GM19239 (cell line): Measurements from ENCODE around the gene PDZK1.
"Not testable (repeated sequence)": the region's sequence is repeated elsewhere in the genome, so short reads cannot be mapped to it uniquely, and the experiment has no call there.

Source experiments
- DNase-seq: peaks from one replicate; pipeline ENCODE4 v3.0.0; 2011; ENCODE audit warnings: low spot score; ENCODE audit not compliant: insufficient read length
- FAIRE-seq: peaks from 2 replicates; lab custom pipeline; 2011; peaks lifted over from hg19 to GRCh38; lab: Jason Lieb, UNC

Gene PDZK1

DNA sequence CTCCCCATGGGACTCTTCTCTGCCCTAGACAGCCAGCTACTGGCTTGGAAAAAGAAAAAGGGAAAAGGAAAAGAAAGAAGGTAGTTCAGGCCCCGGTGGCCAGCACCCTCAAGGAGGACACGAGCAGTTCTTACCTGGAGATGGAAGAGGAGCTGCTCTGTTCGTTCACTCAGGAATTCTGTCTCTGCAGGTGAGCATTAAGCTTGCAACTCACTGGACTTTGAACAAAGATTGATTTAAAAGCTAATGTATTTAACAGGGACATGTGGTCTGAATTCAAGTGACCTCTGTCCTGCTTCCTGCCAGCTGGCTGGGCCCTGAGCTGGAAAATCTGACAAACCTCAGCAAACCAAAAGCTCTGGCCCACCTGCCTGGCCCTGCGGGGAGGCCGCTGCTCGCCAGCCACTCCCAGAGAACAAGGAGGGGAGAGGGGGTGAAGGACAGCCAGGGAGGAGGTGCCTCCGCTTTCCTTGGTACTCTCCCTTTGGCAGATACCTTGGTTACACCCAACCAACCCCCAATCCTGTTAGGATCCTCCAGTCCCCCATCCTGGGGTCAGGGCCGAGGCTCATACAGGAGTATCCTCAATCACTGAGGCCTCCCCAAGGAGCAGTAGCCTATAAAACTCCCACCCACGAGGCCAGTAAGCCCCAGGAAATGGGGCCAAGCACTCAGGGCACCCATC is at the start of gene PDZK1:
PDZK1 (minus strand) TSS at position 186 of the 685 bp plus-strand sequence. CDS start 19,347 bp downstream, outside the sequence.
- no peak for FAIRE-seq
- no peak for DNase-seq

DNA sequence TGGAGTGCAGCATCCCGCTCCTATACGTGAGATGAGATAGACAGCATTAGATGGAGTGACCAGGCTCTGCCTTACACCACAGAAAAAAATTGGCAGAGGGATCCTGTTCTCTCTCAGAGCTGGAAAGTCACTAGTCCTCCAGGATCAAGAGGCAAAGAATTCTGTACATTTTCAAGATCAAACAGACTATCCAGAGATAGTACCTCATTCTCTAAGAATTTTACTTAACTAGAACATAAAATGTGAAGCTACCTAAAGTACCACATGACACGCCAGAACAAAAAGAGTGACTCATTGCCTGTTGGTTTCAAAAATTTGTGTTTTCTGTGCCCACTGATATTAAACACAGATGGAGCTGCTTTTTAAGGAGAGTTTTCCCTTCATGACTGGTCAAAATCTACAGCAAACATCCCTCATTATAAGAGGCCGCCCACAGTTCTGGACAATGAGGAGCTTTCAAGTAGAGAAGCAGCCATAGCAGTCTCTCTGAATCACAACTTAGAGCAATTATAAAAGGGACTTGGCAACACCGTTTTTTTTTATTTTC is 44.4 kb upstream of the PDZK1 start:
- FAIRE-seq (no peak), DNase-seq (no peak)

- FAIRE-seq (no peak), DNase-seq (no peak)
These were observed 43.3 kb upstream of the PDZK1 start for GRCh38 chr1:145750426-145750825.

DNA sequence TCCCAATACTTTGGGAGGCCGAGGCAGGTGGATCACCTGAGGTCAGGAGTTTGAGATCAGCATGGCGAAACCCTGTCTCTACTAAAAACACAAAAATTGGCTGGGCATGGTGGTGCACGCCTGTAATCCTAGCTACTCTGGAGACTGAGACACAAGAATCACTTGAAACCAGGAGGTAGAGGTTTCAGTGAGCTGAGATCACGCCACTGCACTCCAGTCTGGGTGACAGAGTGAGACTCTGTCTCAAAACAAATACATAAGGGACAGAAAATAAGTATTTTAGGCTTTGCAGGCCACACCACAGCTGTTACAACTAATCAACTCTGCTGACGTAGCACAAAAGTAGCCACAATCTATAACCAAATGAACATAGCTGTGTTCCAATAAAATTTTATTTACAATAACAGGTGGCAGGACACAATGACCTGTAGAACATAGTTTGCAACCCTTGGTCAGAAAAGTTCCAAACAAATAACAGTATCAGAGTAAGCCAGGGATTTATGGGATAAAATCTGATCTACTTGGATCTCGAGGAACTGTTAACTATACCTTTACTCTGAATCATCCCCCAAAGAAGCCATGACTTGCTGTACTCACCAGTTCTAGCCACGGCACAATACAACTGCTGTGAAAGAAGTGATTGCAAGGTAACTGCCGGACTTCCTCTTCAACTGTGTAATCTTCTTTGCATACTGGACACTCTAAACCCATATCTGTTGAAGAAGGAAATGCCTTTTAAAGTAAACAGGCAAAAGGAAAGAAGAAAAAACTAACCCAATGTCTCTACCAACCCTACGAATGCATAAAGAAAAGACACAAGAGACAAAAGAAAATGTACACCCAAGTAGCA is 40.5 kb upstream of the PDZK1 start:
- FAIRE-seq: peak; percentile 63

GRCh38 chr1:145740269-145740668 is 33.1 kb upstream of the PDZK1 start:
- no peak for FAIRE-seq
- no peak for DNase-seq

More for the DNA sequence above, 40.5 kb upstream of the PDZK1 start:
- DNase-seq: no peak

DNA sequence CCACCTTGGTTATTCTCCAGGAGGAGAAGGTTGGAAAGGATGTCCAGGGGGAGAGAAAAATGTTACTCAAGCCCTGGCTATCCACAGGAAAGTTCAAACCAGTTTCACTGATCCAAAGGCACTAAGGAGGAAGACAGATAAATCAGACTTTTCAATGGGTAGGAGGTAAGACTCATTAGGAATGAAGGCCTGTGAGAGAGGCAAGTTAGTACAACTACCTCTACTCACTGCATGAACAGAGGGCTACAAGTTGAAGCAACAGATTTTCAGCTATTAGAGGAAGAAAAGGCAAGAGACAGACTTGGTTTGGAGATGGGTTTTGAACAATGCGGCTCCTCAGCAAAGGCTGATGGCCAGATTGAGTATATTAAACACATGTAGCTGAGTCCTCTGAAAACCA is 29.0 kb upstream of the PDZK1 start:
- FAIRE-seq (no peak), DNase-seq (no peak)

DNA sequence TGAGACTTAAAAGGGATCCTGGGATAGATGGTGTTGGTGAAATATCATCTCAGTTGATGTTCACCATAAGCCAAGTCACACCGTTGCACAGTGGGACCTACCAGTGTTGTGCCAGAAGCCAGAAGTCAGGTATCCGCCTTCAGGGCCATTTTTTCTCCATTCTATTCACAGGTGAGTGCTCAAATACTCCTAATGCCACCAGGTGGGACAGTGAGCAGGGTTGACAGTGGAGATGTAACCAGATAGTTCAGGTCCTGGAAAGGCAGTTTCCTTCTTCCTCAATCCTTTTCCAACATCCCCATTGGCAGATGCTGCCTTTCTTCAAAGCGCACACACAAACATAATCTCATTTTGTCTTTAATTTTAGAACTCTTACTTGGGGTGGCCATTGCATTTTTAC is 23.7 kb upstream of the PDZK1 start:
- FAIRE-seq: no peak
- DNase-seq: no peak

- FAIRE-seq (no peak), DNase-seq (no peak)
These were observed 23.3 kb upstream of the PDZK1 start for GRCh38 chr1:145730467-145730866.

DNA sequence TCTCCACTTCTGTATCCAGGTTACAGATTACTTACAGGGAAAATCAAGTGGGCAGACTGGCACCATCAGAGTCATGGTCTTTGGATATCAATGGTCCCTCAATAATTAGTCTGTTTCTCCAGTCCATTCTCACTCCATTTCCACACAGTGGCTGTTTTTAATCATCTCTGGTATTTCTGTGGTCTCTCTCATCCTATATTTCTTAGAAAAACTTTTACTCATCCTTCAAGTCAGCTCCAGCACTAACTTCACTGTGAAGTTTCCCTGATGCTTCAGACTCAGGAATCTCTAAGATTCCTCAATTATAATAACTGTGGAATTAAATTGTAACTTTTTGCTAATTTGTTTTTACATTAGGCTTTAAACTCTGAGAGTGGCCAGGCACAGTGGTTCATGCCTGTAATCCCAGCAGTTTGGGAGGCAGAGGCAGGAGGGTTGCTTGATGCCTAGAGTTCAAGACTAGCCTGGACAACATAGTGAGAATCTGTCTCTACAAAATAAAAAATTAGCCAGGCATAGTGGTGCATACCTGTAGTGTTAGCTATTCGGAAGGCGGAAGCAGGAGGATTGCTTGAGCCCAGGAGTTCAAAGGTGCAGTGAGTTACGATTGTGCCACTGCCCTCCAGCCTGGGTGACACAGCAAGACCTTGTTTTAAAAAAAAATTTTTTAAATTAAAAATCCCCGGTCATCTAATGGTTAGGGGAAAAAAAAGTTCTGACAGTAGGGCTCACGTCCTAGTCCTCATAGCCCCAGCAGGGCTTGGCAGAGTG is 22.7 kb upstream of the PDZK1 start:
- DNase-seq (no peak), FAIRE-seq (no peak)

DNA sequence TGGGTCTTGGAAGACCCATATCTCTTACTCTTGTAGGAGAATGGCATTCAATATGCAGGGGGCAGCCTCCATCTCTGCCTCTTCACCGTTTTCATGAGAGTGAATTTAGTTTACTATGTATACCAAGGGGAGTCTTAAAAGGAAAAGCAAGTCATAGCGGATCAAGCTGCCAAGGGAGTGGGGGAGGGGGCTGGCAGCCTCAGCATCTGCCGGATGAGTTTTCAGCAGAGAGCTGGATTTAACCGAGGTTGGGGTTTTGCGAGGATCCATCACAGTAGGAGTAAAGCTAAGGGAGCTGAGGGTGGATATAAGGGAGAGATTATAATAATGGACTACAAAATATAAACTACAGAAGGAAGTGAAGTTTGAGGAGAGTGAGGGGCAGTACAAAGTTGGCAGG is 22.0 kb upstream of the PDZK1 start:
- DNase-seq: no peak
- no peak for FAIRE-seq

DNA sequence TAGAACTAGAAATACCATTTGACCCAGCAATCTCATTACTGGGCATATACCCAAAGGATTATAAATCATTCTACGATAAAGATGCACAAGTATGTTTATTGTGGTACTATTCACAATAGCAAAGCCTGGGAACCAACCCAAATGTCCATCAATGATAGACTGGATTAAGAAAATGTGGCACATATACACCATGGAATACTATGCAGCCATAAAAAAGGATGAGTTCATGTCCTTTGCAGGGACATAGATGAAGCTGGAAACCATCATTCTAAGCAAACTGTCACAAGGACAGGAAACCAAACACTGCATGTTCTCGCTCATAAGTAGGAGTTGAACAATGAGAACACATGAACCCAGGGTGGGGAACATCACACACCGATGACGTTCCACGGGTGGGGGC is 19.0 kb upstream of the PDZK1 start:
- not testable (repeated sequence) for FAIRE-seq, DNase-seq

DNA sequence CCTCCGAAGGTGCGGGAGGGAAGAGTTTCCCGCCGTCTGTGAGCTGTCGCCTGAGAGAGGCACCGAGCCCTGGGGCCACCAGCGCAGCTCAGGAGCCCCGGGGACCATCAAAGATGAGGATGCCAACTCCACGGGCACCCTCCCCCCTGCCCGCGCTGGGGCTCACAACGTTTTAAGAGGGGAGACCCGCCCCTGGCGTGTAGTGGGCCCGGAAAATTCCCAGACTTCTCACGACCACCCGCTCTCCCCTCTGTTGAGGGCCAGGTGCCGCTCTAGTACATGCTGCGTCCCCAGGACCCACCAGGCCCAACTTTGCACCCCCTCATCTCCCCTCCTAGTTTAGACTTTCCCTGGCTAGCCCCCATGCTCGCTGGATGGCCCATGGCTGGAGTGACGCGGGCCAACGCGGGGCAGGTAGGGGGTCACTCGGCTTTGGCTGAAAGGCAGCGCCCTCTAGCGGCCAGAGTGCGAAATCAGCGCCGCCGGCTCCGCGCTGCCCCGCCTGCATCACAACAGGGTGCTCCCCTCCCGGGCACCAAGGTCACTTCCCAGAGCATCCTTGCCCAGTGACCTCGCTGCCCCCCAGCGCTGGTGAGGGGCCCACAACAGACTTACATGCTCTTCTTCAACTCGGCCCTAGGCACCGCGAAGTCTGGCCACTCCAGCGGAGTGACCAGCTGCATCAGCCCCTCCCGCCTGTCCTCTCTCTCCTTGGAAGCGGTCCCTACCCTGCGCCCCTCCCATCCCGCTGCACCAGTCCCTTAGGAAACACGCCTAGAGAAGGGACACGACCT is 13.9 kb upstream of the PDZK1 start:
- DNase-seq (peak; percentile 58), FAIRE-seq (no peak)

- FAIRE-seq: no peak
- DNase-seq: no peak
These were observed 13.3 kb upstream of the PDZK1 start for GRCh38 chr1:145720556-145720877.

- no peak for FAIRE-seq
- no peak for DNase-seq
These were observed 12.3 kb upstream of the PDZK1 start, which contains the start of gene CD160 for GRCh38 chr1:145719230-145720079. Gene CD160, plus strand, starts transcription at chr1:145719499. Its CDS starts 8,829 bp downstream, at chr1:145728328.

- DNase-seq, FAIRE-seq: not testable (repeated sequence)
These were observed 11.3 kb upstream of the PDZK1 start for GRCh38 chr1:145718465-145718864.

DNA sequence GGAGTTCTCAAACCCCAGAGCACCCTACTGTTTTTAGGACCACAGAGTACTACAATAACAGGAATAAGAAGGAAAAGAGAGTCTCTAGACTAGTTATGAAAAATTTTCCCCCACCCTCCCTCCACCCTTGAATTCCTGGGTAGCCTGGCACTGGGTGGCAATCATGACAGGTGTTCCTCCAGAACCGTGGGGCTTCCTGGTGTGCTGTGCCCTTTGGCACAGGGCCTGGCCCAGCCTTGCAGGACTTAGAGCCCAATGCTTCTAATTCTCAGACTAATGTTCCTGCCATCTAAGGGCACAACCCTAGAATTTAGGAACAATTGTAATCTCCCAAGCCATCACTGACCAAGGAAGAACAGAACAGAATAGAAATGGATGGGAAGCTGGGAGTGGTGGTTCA is 10.7 kb upstream of the PDZK1 start:
- DNase-seq: no peak
- no peak for FAIRE-seq

GRCh38 chr1:145716641-145717345 is 9.6 kb upstream of the PDZK1 start:
- FAIRE-seq: no peak

GRCh38 chr1:145714524-145715111 is 7.5 kb upstream of the PDZK1 start:
- FAIRE-seq (no peak), DNase-seq (no peak)

More at GRCh38 chr1:145716641-145717345, 9.6 kb upstream of the PDZK1 start:
- DNase-seq: no peak
